OCI-LY7 (cell line): ENCODE results near the gene C17orf50. TPM values are rescaled to one million over a fixed set of nuclear protein-coding genes. Genes with fewer than 3 reads are reported as not detected.

Experiments used
- BruUV-seq: library from RNA; stranded (reverse); fragments of 400-500 nt; replicated peaks from 2 replicates; lab custom pipeline; 2021; lab: Mats Ljungman, UMichigan
- CTCF ChIA-PET: fragments of 300-600 bp; sonication (Branson Sonifier 250); formaldehyde crosslinking; loops from one replicate; lab custom pipeline; 2022; ENCODE audit warnings: antibody characterized with exemption; ENCODE audit not compliant: unreplicated experiment; lab: Charles Lee
- POLR2A ChIA-PET: fragments of 300-600 bp; sonication (Branson Sonifier 250); formaldehyde crosslinking; loops from one replicate; lab custom pipeline; 2022; ENCODE audit warnings: antibody characterized with exemption; lab: Charles Lee
- DNase-seq: peaks from one replicate; pipeline ENCODE4 v3.0.0-alpha.2; 2015; ENCODE audit warnings: low spot score
- H2AFZ ChIP-seq: fragments of 200-600 bp; sonication (generic), shearing (Covaris generic); 2 replicates; pipeline ENCODE4 v1.6.1; 2014; ENCODE audit warnings: mild to moderate bottlenecking, antibody characterized with exemption, low read length, moderate library complexity
- H3K27ac ChIP-seq: fragments of 200-600 bp; sonication (generic); 2 replicates; pipeline ENCODE4 v1.5.1; 2014; ENCODE audit warnings: mixed run types, low read depth, mild to moderate bottlenecking, moderate library complexity, low read length, inconsistent platforms; ENCODE audit not compliant: poor library complexity, severe bottlenecking
- H3K36me3 ChIP-seq: fragments of 200-600 bp; sonication (generic); 2 replicates; pipeline ENCODE4 v1.6.1; 2014; ENCODE audit warnings: mild to moderate bottlenecking, antibody characterized with exemption, low read length, moderate library complexity, mixed read lengths; ENCODE audit not compliant: insufficient read depth
- H3K4me1 ChIP-seq: fragments of 200-600 bp; sonication (generic); 2 replicates; pipeline ENCODE4 v1.5.1; 2014; ENCODE audit warnings: mild to moderate bottlenecking, low read length; ENCODE audit not compliant: insufficient read depth, poor library complexity, severe bottlenecking
- H3K4me2 ChIP-seq: fragments of 200-600 bp; sonication (generic); 2 replicates; pipeline ENCODE4 v1.6.1; 2014; ENCODE audit warnings: mild to moderate bottlenecking, low read length
- H3K4me3 ChIP-seq: fragments of 200-600 bp; sonication (generic); 2 replicates; pipeline ENCODE4 v1.5.1; 2014; ENCODE audit warnings: mild to moderate bottlenecking, low read depth, low read length; ENCODE audit not compliant: poor library complexity, severe bottlenecking
- H3K79me2 ChIP-seq: fragments of 200-600 bp; sonication (generic); 2 replicates; pipeline ENCODE4 v1.6.1; 2016; ENCODE audit warnings: low read depth, mild to moderate bottlenecking, low read length, moderate library complexity, mixed read lengths; ENCODE audit not compliant: insufficient read depth
- H3K9me2 ChIP-seq: fragments of 200-600 bp; sonication (generic); 2 replicates; pipeline ENCODE4 v1.6.1; 2016; ENCODE audit warnings: mild to moderate bottlenecking, low read length, mixed read lengths; ENCODE audit not compliant: insufficient read depth
- H3K9me3 ChIP-seq: fragments of 200-600 bp; sonication (generic); 2 replicates; pipeline ENCODE4 v1.6.1; 2014; ENCODE audit warnings: mild to moderate bottlenecking, mixed run types, low read length, mixed read lengths
- H4K20me1 ChIP-seq: fragments of 200-600 bp; sonication (generic); 2 replicates; pipeline ENCODE4 v1.6.1; 2014; ENCODE audit warnings: mild to moderate bottlenecking, antibody characterized with exemption, low read length, moderate library complexity, mixed read lengths; ENCODE audit not compliant: insufficient read depth
- EZH2phosphoT487 ChIP-seq: fragments of 200-600 bp; sonication (generic); IDR thresholded peaks from 2 replicates; pipeline ENCODE4 v1.6.1; 2018; ENCODE audit warnings: low read depth, borderline replicate concordance, mild to moderate bottlenecking, mixed run types, antibody characterized with exemption, low read length, moderate library complexity, mixed read lengths
- intact Hi-C: fragments of 100-400 bp; cut with micrococcal nuclease; formaldehyde crosslinking; loops from one replicate; pipeline ENCODE4 v1.10.0; 2022; ENCODE audit not compliant: unreplicated experiment
- total RNA-seq, 2 experiments: library from RNA; depleted of rRNA in 1 of 2; stranded (reverse); fragments of >200 nt in 1 of 2; shearing (Covaris generic) in 1 of 2; gene quantifications; 2 replicates each; pipeline ENCODE4 v1.2.3, GENCODE V29; 2014 to 2022
- TF ChIP-seq, protein P1 (sequence below): fragments of 200-600 bp; sonication (generic); conservative IDR thresholded peaks from 2 replicates; pipeline ENCODE4 v1.5.1; 2014; ENCODE audit warnings: mild to moderate bottlenecking, antibody characterized with exemption, low read length, moderate library complexity, mixed read lengths

C17orf50 gene
- total RNA-seq, 2 experiments from 2014 or later, result not detected

DNA sequence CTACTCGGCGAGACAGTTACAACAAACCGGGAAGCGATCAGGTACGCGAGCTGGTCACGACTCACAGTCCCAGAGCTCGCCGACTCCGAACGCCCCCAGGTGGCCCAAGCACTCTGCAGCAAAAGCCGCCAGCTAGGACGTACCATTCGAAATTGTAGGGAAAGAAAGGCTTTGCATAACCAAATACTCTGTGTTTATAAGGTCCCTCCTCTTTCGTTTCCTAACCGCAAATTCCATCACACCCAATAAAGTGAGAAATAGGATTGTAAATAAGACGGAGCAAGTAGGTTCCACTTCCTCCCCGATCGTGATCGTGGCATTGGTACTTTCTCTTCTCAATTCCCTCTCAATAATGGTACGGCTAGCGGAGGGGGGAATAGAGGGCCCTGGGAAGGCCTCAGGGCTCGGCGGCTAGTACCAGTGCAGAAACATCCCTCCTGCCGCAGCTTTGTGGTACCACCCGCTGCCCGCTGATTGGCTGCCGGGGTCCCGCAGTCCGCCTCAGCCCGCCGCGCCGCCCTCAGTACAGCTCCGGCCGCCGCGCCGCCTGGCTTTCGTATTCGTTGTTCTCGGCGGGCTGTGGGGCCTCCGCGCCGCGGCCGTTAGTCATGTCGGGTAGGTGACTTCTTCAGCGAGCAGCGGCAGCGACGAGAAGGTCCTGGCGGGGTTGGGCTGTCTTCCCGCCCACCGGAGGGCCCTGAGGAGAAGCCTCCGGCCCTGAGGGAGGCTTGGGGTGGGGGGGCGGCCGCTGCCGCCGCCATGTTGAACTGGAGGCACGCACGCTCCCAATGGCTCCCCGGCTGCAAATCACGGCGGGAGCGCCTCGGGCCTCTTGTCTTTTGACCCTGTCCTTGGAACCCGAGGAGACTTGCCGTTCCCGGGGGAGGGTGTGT is 48.5 kb downstream of the C17orf50 start, which contains the start of gene TAF15:
TAF15 (plus strand) TSS at position 523 of the 893 bp plus-strand sequence; CDS start at position 609, 86 bp downstream.
- Histone ChIP-seq H2AFZ (peak within 1 kb of the TSS; percentile 96), H3K27ac (peak within 1 kb of the TSS; percentile 78), H3K79me2 (peaks cover 49% of the 10 kb centered on the region), H3K4me2 (peak within 1 kb of the TSS; percentile 98), H3K9me2 (no peaks in the 10 kb centered on the region), H4K20me1 (peaks cover 35% of the 10 kb centered on the region), H3K4me1 (peaks cover 34% of the 10 kb centered on the region), H3K9me3 (no peaks in the 10 kb centered on the region), H3K4me3 (peak within 1 kb of the TSS; percentile 91), H3K36me3 (peaks cover 41% of the 10 kb centered on the region; the same call in 1 of the 2 replicates)
- intact Hi-C loops, result loop anchor here (1.0 to 5.0 kb wide), 2 partner anchors 45 to 222 kb away; partner anchors contain the start of gene AP2B1
- no peak for TF ChIP-seq EZH2phosphoT487
- TF ChIP-seq, protein P1, sequence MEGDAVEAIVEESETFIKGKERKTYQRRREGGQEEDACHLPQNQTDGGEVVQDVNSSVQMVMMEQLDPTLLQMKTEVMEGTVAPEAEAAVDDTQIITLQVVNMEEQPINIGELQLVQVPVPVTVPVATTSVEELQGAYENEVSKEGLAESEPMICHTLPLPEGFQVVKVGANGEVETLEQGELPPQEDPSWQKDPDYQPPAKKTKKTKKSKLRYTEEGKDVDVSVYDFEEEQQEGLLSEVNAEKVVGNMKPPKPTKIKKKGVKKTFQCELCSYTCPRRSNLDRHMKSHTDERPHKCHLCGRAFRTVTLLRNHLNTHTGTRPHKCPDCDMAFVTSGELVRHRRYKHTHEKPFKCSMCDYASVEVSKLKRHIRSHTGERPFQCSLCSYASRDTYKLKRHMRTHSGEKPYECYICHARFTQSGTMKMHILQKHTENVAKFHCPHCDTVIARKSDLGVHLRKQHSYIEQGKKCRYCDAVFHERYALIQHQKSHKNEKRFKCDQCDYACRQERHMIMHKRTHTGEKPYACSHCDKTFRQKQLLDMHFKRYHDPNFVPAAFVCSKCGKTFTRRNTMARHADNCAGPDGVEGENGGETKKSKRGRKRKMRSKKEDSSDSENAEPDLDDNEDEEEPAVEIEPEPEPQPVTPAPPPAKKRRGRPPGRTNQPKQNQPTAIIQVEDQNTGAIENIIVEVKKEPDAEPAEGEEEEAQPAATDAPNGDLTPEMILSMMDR, result peak; percentile 91
- ChIA-PET CTCF (interaction anchor here (0.8 to 1.9 kb wide), 4 partner anchors 29 to 49 kb away, joined by 3 to 13 read pairs (median 4); no protein-coding TSS in a partner anchor), POLR2A (interaction anchor here (0.6 to 1.9 kb wide), 11 partner anchors 8 to 232 kb away, joined by 3 to 8 read pairs (median 3); partner anchors contain the start of genes AP2B1 and PEX12)
- DNase-seq, result peak; percentile 98
- no TSS peak for BruUV-seq

DNA sequence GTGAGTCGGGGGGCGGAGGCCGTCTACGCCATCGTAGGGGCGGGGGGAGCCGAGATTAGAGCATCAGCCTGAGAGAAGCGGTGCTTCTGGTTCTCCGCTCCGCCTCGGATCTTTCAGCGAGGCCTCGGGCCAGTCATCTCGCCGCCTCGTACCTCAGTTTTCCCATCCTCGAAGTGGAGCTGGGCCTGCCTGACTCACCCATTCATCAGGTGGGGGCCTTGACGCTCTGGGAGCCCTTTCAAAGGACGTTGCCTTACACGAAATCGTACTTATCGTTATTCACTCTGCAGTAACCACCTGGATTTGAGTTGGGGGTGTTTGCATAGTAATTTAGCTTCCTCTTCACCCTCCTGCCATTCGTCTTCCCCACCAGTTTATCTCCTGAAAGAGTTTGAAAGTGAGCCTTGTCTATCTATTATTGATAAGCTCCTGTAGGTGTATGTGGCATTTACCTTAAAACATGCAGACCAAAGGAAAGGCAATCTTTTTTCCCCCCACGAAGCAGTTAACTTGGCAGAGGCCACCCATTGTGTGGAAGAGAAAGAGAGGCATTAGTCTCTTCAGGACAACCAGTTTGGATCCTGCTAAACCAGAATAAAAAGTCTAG is 49.3 kb downstream of the C17orf50 start:
- Histone ChIP-seq H3K36me3 (peaks cover 43% of the 10 kb centered on the region; the same call in 1 of the 2 replicates), H3K9me2 (no peaks in the 10 kb centered on the region), H3K79me2 (peaks cover 56% of the 10 kb centered on the region), H3K4me3 (peak overlapping the region; percentile 91), H2AFZ (no peak overlapping the region; the same call in 1 of the 2 replicates), H3K4me2 (peak overlapping the region; percentile 91), H3K9me3 (no peaks in the 10 kb centered on the region), H3K27ac (peak overlapping the region; percentile 78), H3K4me1 (peaks cover 34% of the 10 kb centered on the region), H4K20me1 (peaks cover 37% of the 10 kb centered on the region)
- no peak for DNase-seq
- POLR2A ChIA-PET, result interaction anchor here (1.3 kb wide), 1 partner anchor 9 kb away, joined by 6 read pairs; no protein-coding TSS in a partner anchor
- intact Hi-C loops, result loop anchor here (1.0 to 5.0 kb wide), 2 partner anchors 46 to 223 kb away; partner anchors contain the start of gene AP2B1
- TF ChIP-seq, protein P1, result no peak
- TF ChIP-seq EZH2phosphoT487, result no peak
- CTCF ChIA-PET, result interaction anchor here (0.6 kb wide), 1 partner anchor 846 kb away, joined by 4 read pairs; no protein-coding TSS in a partner anchor
- no TSS peak for BruUV-seq
